ENCODE results near the gene FTH1.

- TF ChIP-seq EZH2 (IDR thresholded peaks at IDR 0.05; ENCODE audit: low read depth): no peak
- no peak for TF ChIP-seq CTCF (conservative IDR thresholded peaks at IDR 0.05)
Measured at GRCh38 chr11:61916737-61917333, 50.6 kb downstream of the FTH1 start.

Data from PC-9 (cell line).